COR-L47 (cell line): Measurements from ENCODE around the gene CD96.
"Not testable (repeated sequence)": the region's sequence is repeated elsewhere in the genome, so short reads cannot be mapped to it uniquely, and the experiment has no call there.

Experiments
- DNase-seq: peaks from one replicate; lab custom pipeline; 2025; lab: John Stamatoyannopoulos, UW

The CD96 gene

DNA sequence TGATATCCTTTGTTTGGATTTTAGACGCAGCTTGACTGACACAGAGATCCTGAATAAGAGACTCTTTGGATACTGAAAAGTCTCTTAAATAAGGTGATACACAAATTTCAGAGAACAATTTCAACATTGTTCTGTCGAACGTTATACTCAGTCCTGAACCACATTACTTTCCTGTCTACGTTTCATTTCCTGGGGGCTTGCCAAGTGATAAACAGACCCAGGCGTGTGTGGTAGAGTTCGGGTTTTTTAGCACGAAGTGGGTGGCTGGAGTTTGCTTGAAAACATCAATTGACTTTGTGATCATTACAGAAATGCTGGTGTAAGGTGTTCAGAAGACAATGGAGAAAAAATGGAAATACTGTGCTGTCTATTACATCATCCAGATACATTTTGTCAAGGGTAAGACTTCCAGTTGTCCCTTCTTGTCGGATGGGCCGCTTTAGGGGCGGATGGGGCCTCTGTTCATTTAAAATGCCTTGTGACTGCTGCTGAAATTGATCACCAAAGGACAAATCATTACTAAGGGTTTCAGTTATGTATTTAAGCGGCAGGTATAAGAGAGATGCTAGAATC lies at the start of gene CD96:
CD96 (plus strand) TSS at position 287 of the 573 bp plus-strand sequence; CDS start at position 339, 52 bp downstream.
- DNase-seq: no peak

- DNase-seq: no peak
These were observed 48.7 kb upstream of the CD96 start for GRCh38 chr3:111493276-111493675.

DNA sequence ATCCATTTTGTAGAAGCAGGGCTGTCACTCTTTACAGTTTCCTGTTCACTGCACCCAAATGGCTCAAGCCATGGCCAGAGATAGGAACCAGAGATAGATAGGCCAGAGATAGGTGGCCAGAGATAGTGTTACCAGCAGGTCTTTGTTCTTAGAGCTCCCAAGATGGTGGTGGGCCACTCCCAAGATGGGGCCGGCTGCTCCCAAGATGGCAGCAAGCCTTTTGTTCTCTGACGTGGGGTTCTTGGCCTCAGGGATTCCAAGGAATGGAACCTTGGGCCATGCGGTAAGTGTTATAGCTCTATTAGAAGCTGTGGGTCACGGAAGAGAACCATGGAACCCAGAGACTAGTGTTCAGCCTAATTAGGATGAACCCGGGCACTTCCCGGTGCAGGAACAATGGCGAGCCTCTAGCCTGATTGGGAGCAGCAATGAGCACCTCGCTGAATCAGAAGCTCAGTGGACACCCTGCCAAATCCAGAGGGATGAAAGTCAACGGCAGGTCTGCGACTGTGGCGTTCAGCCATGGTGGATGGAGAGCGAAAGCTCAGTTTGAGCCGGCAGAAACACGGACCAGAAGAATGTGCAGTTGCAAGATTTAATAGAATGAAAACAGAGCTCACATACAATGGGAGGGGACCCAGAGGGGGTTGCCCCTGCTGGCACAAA lies 45.0 kb upstream of the CD96 start:
- no peak for DNase-seq

GRCh38 chr3:111498022-111498421 lies 44.0 kb upstream of the CD96 start:
- DNase-seq: no peak

DNA sequence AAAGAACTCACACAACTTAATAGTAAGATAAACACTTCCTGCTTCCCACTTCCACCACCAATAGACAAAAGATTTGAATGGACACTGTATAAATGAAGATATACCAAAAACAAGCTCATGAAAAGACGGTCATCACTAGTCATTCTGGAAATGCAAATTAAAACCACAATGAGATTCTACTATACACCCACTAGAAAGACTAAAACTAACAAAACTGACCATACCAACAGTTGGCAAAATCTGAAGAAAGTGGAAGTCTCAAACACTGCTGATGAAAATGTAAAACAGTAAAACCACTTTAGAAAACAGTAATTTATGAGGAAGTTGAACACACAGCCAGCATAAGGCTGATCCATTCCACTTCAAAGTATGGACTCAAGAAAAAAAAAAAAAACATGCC lies 35.6 kb upstream of the CD96 start:
- no peak for DNase-seq

DNA sequence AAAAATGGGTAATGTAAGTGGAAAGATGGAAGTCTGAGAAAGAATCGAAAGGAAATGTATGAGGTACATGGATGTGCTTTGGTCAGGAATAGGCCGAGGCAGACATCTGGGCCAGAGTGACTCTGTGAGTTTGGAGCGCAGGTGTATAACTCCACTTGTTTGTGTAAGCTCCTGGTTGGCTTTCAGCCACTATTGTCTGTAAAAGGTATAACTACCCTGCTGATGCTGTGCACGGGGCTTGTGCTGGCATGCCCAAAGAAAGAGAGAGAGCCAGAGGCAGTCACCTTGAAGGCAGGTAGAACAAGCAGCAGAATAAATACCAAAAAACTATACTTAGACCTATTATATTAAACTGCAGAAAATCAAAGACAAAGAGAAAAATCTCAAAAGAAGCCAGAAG lies 32.7 kb upstream of the CD96 start:
- DNase-seq: no peak

- DNase-seq: no peak
These were observed 24.2 kb upstream of the CD96 start for GRCh38 chr3:111517801-111518200.

DNA sequence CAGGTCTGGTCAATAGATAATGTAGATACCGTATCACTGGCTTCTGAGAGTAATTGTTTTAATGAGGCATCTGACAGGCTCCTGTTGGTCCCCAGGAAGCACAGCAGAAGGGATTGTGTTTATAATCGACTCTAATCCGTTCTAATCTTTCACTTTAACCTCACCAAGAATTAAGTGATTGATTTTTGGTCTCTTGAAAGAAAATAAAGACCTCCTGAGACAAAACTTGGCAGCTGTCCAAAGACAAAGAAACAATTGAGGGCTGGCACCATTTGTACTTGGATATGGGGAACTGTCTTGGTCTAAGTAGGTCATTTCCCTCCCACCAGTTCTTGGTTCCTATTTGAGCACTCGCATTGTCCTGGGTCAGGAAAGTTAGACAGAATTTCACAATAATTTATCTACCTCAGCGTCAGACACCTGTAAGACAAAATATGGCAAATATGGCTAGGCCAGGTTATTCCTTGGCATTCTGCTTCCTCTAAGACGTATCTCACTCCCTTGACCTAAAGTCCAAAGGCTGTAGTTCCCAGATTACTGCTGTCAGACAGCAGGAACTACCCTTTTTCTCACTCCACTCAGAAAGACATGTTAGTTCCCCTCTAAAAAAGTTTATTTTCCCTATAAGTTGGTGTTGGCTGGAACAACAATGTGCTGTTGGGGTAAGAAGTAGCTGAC lies 22.7 kb upstream of the CD96 start:
- peak; percentile 7 for DNase-seq

DNA sequence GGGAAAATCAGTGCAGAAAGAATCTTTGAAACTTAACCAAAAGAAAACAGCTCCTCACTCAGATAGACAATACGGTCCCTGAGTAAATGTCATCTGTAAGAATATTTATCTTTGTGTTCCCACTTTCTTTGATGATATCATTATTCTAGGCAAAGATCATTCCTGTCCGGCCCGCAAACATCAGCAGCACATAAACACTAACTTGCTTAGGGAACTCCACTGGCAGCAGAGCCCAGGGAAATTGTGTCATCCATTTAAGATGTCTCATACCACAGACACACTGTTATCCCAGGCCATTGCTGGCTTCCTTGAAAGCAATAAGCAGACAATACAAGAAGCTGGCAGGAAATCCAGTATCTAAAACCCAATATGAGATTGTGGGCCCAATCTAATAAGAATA lies 20.1 kb upstream of the CD96 start:
- DNase-seq: no peak

GRCh38 chr3:111524486-111524885 lies 17.5 kb upstream of the CD96 start:
- DNase-seq: not testable (repeated sequence)

DNA sequence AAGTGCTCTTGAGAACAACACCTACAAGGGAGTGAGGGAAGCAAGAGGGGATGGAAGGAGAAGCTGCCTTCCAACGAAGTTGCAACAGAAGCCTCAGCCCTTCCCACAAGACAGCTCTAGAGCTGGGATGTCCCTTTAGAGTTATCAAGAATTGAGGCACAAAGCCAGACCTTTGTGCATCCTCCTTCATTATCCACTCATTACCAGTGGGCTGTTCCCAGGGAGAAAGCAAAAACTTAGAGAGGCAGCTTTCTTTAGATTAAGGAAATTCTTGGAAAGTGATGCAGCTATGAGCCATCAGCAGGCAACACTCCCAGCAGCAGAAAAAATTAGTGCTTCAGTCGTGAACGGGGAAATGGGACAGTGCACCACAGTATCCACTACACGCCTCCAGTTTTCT lies 10.6 kb upstream of the CD96 start:
- DNase-seq: no peak

GRCh38 chr3:111534701-111535100 lies 7.3 kb upstream of the CD96 start:
- DNase-seq: no peak

- DNase-seq: no peak
These were observed 3.9 kb upstream of the CD96 start for GRCh38 chr3:111538111-111538510.

DNA sequence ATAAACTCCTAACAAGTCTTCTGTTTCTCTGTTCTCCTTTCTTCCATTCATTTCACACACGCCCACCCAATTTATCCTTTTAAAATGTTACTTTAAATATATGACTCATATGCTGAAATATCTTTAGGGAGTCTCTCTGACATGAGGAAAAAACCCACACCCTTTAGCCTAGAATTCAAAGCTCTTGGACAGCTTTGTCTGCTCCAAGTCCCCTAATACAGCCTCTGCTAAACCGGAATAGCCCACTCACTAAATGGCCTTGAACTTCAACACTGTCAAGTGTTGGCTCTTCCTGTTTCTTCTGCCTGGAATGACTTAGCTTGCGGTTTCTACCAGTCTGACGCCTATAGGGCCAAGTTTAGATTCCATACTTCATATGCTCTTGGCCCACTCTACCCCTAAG lies 3.3 kb upstream of the CD96 start:
- DNase-seq: no peak

DNA sequence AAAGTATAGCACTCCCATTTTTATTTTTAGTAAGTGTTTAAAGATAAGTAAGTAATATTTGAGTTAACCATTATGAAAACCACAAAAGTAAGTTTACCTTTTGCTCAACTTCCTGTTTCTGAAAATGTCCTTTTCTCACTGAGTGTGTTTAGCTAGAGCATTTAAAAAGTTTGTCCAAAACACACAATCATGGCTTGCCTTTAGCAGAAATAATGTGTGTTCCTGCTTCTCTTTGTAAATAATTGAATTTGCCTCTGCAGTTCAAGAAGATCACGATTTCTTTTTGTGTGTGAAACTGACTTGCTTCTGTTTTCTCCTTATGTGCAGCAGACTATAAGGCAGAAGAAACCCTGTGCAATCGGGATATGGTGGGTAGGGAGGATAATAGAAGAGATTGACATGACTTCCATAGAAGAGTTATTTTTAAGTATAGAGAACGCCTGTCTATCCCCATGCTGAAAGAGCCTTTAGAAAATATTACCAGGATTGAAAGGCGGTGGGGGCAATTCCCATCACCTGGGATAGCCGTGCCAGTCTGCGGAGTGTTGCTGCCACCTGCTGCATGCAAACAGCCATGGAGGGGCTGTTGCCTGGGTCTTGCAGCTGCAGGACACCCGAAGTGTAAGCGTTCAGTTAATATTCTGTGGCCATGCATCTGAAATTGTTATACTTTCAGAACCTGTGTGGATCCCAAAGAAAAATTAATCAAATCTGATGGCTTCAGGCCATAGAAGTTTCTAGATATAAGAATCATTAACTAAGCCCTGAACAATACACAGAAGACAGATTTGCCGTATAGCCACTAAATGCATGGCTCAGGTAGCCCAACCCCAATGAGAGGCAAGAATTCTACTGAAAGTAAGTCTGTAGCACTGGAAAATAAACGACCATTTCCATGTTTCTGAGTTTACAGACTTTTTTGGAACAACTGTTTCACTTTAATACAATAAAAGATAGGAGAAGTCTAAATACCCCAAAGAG lies 2.4 kb upstream of the CD96 start:
- DNase-seq: peak; percentile 73

DNA sequence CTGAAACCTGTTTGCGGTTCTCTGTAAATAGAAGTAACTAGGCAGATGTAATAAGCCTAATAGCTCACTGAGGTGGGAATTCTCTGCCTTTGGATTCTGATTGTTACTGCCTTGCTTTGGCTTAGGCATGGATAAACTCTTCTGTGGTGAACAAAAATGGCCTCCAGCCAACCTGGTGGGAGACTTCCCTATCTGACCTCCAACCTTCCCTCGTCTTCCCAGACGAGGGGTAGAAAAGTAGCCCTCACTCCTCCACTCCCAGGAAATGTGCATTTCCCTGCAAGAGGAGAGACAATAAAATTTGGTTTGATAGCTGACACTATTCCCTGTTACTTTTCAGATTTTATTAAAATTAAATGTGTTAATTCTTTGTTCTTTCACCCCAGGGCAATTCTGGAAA lies 606 bp upstream of the CD96 start:
- DNase-seq: no peak

DNA sequence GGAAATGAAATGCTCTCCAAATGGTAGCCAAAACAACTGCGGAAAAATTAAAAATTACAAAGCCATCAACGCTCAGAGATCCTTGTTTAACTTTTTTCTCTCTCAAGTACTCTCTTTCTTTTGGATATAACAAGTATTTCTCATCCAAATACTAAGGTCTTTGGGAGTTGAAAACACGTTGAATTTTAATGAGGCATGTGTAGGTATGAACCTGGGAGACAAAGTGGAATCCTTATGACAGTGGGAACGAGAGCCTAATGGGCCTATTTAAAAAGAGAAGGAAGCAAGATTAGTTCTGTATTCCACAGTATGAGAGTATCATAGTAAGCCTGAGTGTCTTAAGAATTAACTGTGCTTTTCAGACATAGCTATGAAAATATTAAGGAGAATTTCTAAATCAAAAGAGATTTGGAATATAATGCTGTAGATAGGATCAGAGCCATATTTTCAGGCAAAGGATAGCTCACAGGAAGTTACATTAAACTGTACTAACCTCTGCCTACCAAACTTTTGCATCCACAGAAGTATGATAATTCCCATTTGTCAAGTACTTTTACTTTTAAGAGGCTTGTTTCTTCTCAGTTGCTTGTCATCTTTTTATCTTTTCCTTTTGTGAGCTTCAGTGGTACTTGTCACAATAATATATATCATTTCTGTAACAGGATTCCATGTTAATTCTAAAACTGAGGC lies 759 bp downstream of the CD96 start:
- no peak for DNase-seq

DNA sequence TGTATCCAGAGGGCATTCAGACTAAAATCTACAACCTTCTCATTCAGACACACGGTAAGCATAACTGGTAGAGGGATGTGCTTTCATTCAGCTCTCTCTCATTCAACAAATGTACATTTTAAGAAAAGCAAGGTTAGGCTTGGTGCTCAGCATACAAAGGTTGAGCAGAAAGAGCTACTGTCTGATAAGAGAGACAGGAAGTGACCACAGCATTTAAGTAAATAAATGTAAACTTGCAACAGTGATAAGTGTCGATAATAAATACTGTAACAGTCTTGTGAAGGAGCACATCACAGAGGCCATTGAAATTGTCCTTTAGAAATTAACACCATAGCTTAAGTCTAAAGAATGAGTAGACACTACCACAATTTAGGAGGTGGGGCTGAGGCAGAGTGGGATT lies 3.4 kb downstream of the CD96 start:
- DNase-seq: no peak

- DNase-seq: no peak
These were observed 5.6 kb downstream of the CD96 start for GRCh38 chr3:111547631-111548030.

DNA sequence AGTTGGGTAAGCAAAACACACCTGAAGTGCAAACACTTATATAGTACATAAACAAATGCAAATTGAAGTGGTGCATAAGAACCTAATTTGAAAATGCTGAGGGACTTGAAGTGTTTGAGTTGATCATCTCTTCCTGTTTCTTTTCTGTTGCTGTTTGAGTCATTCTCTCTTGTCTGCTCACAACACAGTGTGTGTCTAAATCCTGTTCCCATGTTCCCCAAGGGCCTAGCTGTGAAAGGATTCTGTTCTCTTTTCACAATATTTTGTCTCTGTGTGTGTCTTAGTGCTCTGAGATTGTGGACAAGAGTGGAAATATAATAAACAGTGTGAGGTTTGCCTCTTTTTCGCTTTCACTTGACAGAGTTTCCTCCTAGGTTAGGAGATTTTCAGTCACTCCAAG lies 6.1 kb downstream of the CD96 start:
- no peak for DNase-seq

- no peak for DNase-seq
These were observed 6.8 kb downstream of the CD96 start for GRCh38 chr3:111548756-111549155.

GRCh38 chr3:111561902-111562301 lies 19.9 kb downstream of the CD96 start:
- DNase-seq: not testable (repeated sequence)
